ENCODE results near the gene ICAM4. TPM values are rescaled to one million over a fixed set of nuclear protein-coding genes. Genes with fewer than 3 reads are reported as not detected.

The ICAM4 gene
- total RNA-seq, 1 experiment from 2014 or later, result 1.7 TPM

DNA sequence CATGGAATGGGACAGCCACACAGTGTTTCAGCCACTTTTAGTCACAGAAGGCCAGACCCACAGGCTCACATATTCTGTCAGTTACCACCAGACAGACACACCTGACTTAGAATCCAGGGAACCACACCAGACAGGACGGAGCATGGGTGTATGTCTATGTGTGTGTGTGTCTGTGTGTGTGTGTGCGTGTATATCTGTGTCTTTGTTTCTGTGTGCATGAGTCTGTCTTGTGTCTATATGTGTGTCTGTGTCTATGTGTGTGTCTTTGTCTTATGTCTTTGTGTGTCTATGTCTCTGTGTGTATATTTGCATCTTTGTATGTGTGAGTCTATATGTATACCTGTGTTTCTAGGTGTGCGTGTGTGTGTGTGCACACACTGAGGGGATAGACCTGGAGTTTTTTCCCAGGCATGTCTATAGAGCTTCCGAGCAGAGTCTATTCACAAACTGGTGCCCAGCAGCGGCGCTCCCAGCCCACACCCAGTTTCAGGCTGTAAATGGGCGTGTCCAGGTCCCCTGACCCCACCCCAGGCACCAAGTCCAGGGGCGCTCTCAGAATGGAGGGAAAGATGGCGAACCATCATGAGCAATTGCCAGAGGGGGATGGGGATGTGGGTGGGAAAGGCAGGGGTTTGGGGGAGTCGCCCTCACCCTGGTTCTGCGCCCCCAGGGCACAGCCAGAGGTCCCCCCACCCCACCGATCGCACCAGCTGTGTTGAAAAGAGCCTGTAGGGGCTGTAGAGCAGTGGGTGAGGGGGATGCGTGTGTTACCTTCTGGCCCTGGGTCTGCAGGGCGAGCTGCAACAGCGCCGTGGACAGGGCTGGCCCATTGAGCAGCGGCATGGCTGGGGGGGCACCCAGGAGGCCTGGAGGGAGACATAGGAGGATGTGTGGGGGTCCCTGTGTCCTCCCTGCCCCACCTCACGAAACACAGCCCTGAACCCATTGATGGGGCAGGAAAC, 35.4 kb downstream of the ICAM4 start:
- no peaks in the 10 kb centered on the region for H3K27me3 Mint-ChIP-seq (ENCODE audit: unreplicated experiment)
- TF ChIP-seq, protein P1, sequence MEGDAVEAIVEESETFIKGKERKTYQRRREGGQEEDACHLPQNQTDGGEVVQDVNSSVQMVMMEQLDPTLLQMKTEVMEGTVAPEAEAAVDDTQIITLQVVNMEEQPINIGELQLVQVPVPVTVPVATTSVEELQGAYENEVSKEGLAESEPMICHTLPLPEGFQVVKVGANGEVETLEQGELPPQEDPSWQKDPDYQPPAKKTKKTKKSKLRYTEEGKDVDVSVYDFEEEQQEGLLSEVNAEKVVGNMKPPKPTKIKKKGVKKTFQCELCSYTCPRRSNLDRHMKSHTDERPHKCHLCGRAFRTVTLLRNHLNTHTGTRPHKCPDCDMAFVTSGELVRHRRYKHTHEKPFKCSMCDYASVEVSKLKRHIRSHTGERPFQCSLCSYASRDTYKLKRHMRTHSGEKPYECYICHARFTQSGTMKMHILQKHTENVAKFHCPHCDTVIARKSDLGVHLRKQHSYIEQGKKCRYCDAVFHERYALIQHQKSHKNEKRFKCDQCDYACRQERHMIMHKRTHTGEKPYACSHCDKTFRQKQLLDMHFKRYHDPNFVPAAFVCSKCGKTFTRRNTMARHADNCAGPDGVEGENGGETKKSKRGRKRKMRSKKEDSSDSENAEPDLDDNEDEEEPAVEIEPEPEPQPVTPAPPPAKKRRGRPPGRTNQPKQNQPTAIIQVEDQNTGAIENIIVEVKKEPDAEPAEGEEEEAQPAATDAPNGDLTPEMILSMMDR (IDR thresholded peaks at IDR 0.05; ENCODE audit: unreplicated experiment), result no peak
- intact Hi-C loops (cut with micrococcal nuclease; ENCODE audit: unreplicated experiment), result no loop called here
- no peak overlapping the region for H3K27ac Mint-ChIP-seq (ENCODE audit: unreplicated experiment)
- DNase-seq, result no peak
- BruUV-seq (replicated peaks), result no TSS peak
- no peaks in the 10 kb centered on the region for H3K4me1 Mint-ChIP-seq (ENCODE audit: low read depth, unreplicated experiment)
- no peaks in the 10 kb centered on the region for H3K9me3 Mint-ChIP-seq (ENCODE audit: low read depth, unreplicated experiment)
- no peak overlapping the region for H3K4me3 Mint-ChIP-seq (ENCODE audit: low read depth, unreplicated experiment)
- CTCF ChIA-PET, result no interaction called here
- peaks cover 31% of the 10 kb centered on the region for H3K36me3 Mint-ChIP-seq (ENCODE audit: insufficient read depth, unreplicated experiment)

- TF ChIP-seq, protein P1 (IDR thresholded peaks at IDR 0.05; ENCODE audit: unreplicated experiment), result no peak
- Mint-ChIP-seq H3K27ac (ENCODE audit: unreplicated experiment) (no peak overlapping the region), H3K27me3 (ENCODE audit: unreplicated experiment) (no peaks in the 10 kb centered on the region), H3K36me3 (ENCODE audit: insufficient read depth, unreplicated experiment) (peaks cover 34% of the 10 kb centered on the region), H3K9me3 (ENCODE audit: low read depth, unreplicated experiment) (no peaks in the 10 kb centered on the region), H3K4me3 (ENCODE audit: low read depth, unreplicated experiment) (no peak overlapping the region), H3K4me1 (ENCODE audit: low read depth, unreplicated experiment) (no peaks in the 10 kb centered on the region)
- intact Hi-C loops (cut with micrococcal nuclease; ENCODE audit: unreplicated experiment), result no loop called here
- CTCF ChIA-PET, result no interaction called here
- no TSS peak for BruUV-seq (replicated peaks)
- DNase-seq, result no peak
These were observed 39.0 kb downstream of the ICAM4 start for GRCh38 chr19:10325732-10326131.

DNA sequence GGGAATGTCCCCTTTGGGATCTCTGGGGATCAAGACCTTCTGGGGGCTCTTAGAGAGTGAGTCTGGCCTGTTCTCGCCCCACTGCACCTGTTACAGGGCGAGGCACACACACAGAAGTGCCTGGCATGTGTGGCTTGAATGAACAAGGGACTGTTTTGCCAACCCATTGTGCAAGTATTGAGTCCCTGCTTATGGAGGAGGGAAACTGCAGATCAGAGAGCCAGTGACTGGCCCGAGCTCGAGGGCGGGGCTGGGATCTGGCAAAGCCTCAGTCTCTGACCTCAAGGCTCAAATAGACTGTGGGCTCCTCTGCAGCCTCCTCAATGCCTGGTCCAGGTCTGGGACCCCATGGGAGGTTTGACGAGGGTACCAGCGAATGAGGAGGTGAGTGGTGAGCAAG, 41.0 kb downstream of the ICAM4 start:
- Mint-ChIP-seq H3K4me3 (ENCODE audit: low read depth, unreplicated experiment) (no peak overlapping the region), H3K27me3 (ENCODE audit: unreplicated experiment) (no peaks in the 10 kb centered on the region), H3K27ac (ENCODE audit: unreplicated experiment) (no peak overlapping the region), H3K36me3 (ENCODE audit: insufficient read depth, unreplicated experiment) (peaks cover 29% of the 10 kb centered on the region), H3K4me1 (ENCODE audit: low read depth, unreplicated experiment) (no peaks in the 10 kb centered on the region), H3K9me3 (ENCODE audit: low read depth, unreplicated experiment) (no peaks in the 10 kb centered on the region)
- no TSS peak for BruUV-seq (replicated peaks)
- DNase-seq, result no peak
- CTCF ChIA-PET, result no interaction called here
- intact Hi-C loops (cut with micrococcal nuclease; ENCODE audit: unreplicated experiment), result no loop called here
- TF ChIP-seq, protein P1 (IDR thresholded peaks at IDR 0.05; ENCODE audit: unreplicated experiment), result no peak

- intact Hi-C loops (cut with micrococcal nuclease; ENCODE audit: unreplicated experiment), result no loop called here
- no peaks in the 10 kb centered on the region for H3K4me1 Mint-ChIP-seq (ENCODE audit: low read depth, unreplicated experiment)
- no peak overlapping the region for H3K27ac Mint-ChIP-seq (ENCODE audit: unreplicated experiment)
- DNase-seq, result no peak
- TF ChIP-seq, protein P1 (IDR thresholded peaks at IDR 0.05; ENCODE audit: unreplicated experiment), result no peak
- peaks cover 39% of the 10 kb centered on the region for H3K36me3 Mint-ChIP-seq (ENCODE audit: insufficient read depth, unreplicated experiment)
- CTCF ChIA-PET, result no interaction called here
- H3K27me3 Mint-ChIP-seq (ENCODE audit: unreplicated experiment), result no peaks in the 10 kb centered on the region
- BruUV-seq (replicated peaks), result no TSS peak
- no peaks in the 10 kb centered on the region for H3K9me3 Mint-ChIP-seq (ENCODE audit: low read depth, unreplicated experiment)
- H3K4me3 Mint-ChIP-seq (ENCODE audit: low read depth, unreplicated experiment), result no peak overlapping the region
These were observed 42.0 kb downstream of the ICAM4 start for GRCh38 chr19:10328558-10329429.

Measured in Calu3 (cell line).